ENCODE measurements around the gene SKP1.

- TF ChIP-seq EZH2phosphoT487 (IDR thresholded peaks at IDR 0.05; ENCODE audit: borderline replicate concordance, low read length): no peak
- no peak for TF ChIP-seq CTCF (IDR thresholded peaks at IDR 0.05; ENCODE audit: low read depth, low read length, poor library complexity, severe bottlenecking)
These were observed 1.3 kb upstream of the SKP1 start for GRCh38 chr5:134178096-134178419.

All from DOHH2 (cell line).